CD8-positive, alpha-beta memory T cell (primary cell): ENCODE results near the gene AQP3. TPM values are rescaled to one million over a fixed set of nuclear protein-coding genes. Genes with fewer than 3 reads are reported as not detected.
"Not testable (repeated sequence)": the region's sequence is repeated elsewhere in the genome, so short reads cannot be mapped to it uniquely, and the experiment has no call there.

Experiments
- CTCF ChIA-PET: fragments of 350-600 bp; sonication (Branson Sonifier 250); formaldehyde crosslinking; loops from one replicate; lab custom pipeline; 2021; ENCODE audit warnings: antibody characterized with exemption; lab: Charles Lee
- POLR2A ChIA-PET: fragments of 350-600 bp; sonication (Branson Sonifier 250); formaldehyde crosslinking; loops from one replicate; lab custom pipeline; 2021; ENCODE audit warnings: antibody characterized with exemption; lab: Charles Lee
- DNase-seq, 5 donors: peaks; one replicate each; pipeline versions ENCODE4 v3.0.0 to v3.0.0-alpha.2; 2020 to 2022; ENCODE audit warnings: mixed read lengths in 1 of 5
- H3K27ac ChIP-seq: one replicate; pipeline ENCODE4 v1.7.0; 2013; ENCODE audit warnings: low read depth, mild to moderate bottlenecking, low read length, moderate library complexity
- H3K27me3 ChIP-seq: 2 replicates; pipeline ENCODE4 v1.7.0; 2013; ENCODE audit warnings: low read length, mild to moderate bottlenecking; ENCODE audit not compliant: insufficient read depth, poor library complexity, severe bottlenecking
- H3K36me3 ChIP-seq: 2 replicates; pipeline ENCODE4 v1.7.0; 2013; ENCODE audit warnings: mild to moderate bottlenecking, low read length, moderate library complexity; ENCODE audit not compliant: insufficient read depth
- H3K4me1 ChIP-seq: 2 replicates; pipeline ENCODE4 v1.7.0; 2013; ENCODE audit warnings: mild to moderate bottlenecking, low read length, moderate library complexity; ENCODE audit not compliant: insufficient read depth
- H3K4me3 ChIP-seq: 2 replicates; pipeline ENCODE4 v1.7.0; 2013; ENCODE audit warnings: mild to moderate bottlenecking, low read length
- H3K9me3 ChIP-seq: 2 replicates; pipeline ENCODE4 v1.7.0; 2013; ENCODE audit warnings: mild to moderate bottlenecking, low read length
- H3K27ac Mint-ChIP-seq, 8 donors: one replicate each; pipeline ENCODE4 v1.8.0; 2020 to 2021; ENCODE audit warnings: mixed read lengths in 8 of 8, mild to moderate bottlenecking in 6 of 8, inconsistent platforms in 3 of 8, moderate library complexity in 3 of 8
- H3K27me3 Mint-ChIP-seq, 2 donors: one replicate each; pipeline ENCODE4 v1.8.0; 2020 to 2021; ENCODE audit warnings: mixed read lengths in 2 of 2, mild to moderate bottlenecking in 1 of 2, moderate library complexity in 1 of 2
- H3K36me3 Mint-ChIP-seq, 3 donors: one replicate each; pipeline ENCODE4 v1.8.0; 2020 to 2021; ENCODE audit warnings: mixed read lengths in 3 of 3, inconsistent platforms in 1 of 3, mild to moderate bottlenecking in 1 of 3
- H3K4me1 Mint-ChIP-seq, 3 donors: one replicate each; pipeline ENCODE4 v1.8.0; 2020 to 2021; ENCODE audit warnings: mixed read lengths in 3 of 3, inconsistent platforms in 1 of 3, mild to moderate bottlenecking in 1 of 3
- H3K4me3 Mint-ChIP-seq, 7 donors: one replicate each; pipeline ENCODE4 v1.8.0; 2020 to 2021; ENCODE audit warnings: mixed read lengths in 7 of 7, mild to moderate bottlenecking in 6 of 7, moderate library complexity in 4 of 7, inconsistent platforms in 2 of 7
- H3K9me3 Mint-ChIP-seq, 5 donors: one replicate each; pipeline ENCODE4 v1.8.0; 2020 to 2022; ENCODE audit warnings: mixed read lengths in 5 of 5, mild to moderate bottlenecking in 3 of 5, moderate library complexity in 2 of 5, inconsistent platforms in 1 of 5
- polyA plus RNA-seq: library from polyadenylated mRNA; unstranded; fragments of 300-500 nt; fragmentation: Illumina TruSeq; gene quantifications from one replicate; pipeline ENCODE4 v1.2.3, GENCODE V29; 2021
- total RNA-seq, 2 experiments: library from RNA; stranded (reverse); gene quantifications; one replicate each; pipeline ENCODE4 v1.2.3, GENCODE V29; 2021

AQP3 gene
- total RNA-seq (1 to 10 TPM; 8.7 to 9.3 TPM), polyA plus RNA-seq (183 TPM)

GRCh38 chr9:33446946-33447798 is at the start of gene AQP3:
Gene AQP3 (minus strand): TSS chr9:33447593. CDS start chr9:33447530, 63 bp downstream.
- peak within 1 kb of the TSS; percentile 99 for H3K4me3 ChIP-seq

GRCh38 chr9:33493819-33494218 is 46.4 kb upstream of the AQP3 start:
- POLR2A ChIA-PET, H3K4me3 ChIP-seq, H3K9me3 ChIP-seq, DNase-seq, H3K9me3 Mint-ChIP-seq, H3K27ac ChIP-seq, H3K4me3 Mint-ChIP-seq, H3K4me1 Mint-ChIP-seq, H3K36me3 Mint-ChIP-seq, H3K27me3 ChIP-seq, H3K27ac Mint-ChIP-seq, H3K36me3 ChIP-seq, H3K27me3 Mint-ChIP-seq, CTCF ChIA-PET, H3K4me1 ChIP-seq: not testable (repeated sequence)

More at GRCh38 chr9:33446946-33447798, at the start of gene AQP3:
- Histone ChIP-seq H3K27ac (peak within 1 kb of the TSS; percentile 86), H3K27me3 (no peaks in the 10 kb centered on the region), H3K36me3 (peaks cover 17% of the 10 kb centered on the region), H3K4me1 (peaks cover 35% of the 10 kb centered on the region), H3K9me3 (no peaks in the 10 kb centered on the region)
- Mint-ChIP-seq H3K9me3 (no peaks in the 10 kb centered on the region), H3K27ac (peak within 1 kb of the TSS; percentile 87 to 100 (median 97)), H3K4me3 (peak within 1 kb of the TSS; percentile 85 to 99 (median 88)), H3K36me3 (peaks cover 0 to 29% (median 4%) of the 10 kb centered on the region in 3 donors), H3K4me1 (peaks cover 38 to 62% (median 47%) of the 10 kb centered on the region in 3 donors), H3K27me3 (no peaks in the 10 kb centered on the region)
- POLR2A ChIA-PET: interaction anchor here (0.6 to 2.4 kb wide), 7 partner anchors 11 to 157 kb away, joined by 3 to 13 read pairs (median 7); partner anchors contain the start of genes NFX1 and NOL6
- peak; percentile 51 to 80 (median 72) for DNase-seq
- CTCF ChIA-PET: interaction anchor here (0.8 to 10.6 kb wide), 15 partner anchors 14 to 157 kb away, joined by 3 to 202 read pairs (median 4); partner anchors contain the start of genes NFX1 and NOL6

- H3K4me3 Mint-ChIP-seq: no peak overlapping the region
These were observed 41.7 kb upstream of the AQP3 start for GRCh38 chr9:33489066-33489465.

GRCh38 chr9:33485312-33485711 is 37.9 kb upstream of the AQP3 start:
- H3K4me1 ChIP-seq, H3K27ac ChIP-seq, H3K36me3 ChIP-seq, H3K27me3 ChIP-seq, H3K4me3 Mint-ChIP-seq, H3K27me3 Mint-ChIP-seq, H3K27ac Mint-ChIP-seq, H3K9me3 ChIP-seq, H3K4me3 ChIP-seq, H3K9me3 Mint-ChIP-seq, H3K36me3 Mint-ChIP-seq, H3K4me1 Mint-ChIP-seq, CTCF ChIA-PET, DNase-seq, POLR2A ChIA-PET: not testable (repeated sequence)

More at GRCh38 chr9:33489066-33489465, 41.7 kb upstream of the AQP3 start:
- peaks cover 1 to 5% of the 10 kb centered on the region in 2 donors for H3K27me3 Mint-ChIP-seq
- no peak overlapping the region for H3K27ac Mint-ChIP-seq
- no peaks in the 10 kb centered on the region for H3K36me3 ChIP-seq
- H3K4me1 Mint-ChIP-seq: peaks cover 0 to 6% (median 3%) of the 10 kb centered on the region in 3 donors
- no peaks in the 10 kb centered on the region for H3K27me3 ChIP-seq
- POLR2A ChIA-PET: no interaction called here
- H3K27ac ChIP-seq: no peak overlapping the region
- H3K36me3 Mint-ChIP-seq: no peaks in the 10 kb centered on the region
- CTCF ChIA-PET: interaction anchor here (1.5 kb wide), 1 partner anchor 74 kb away, joined by 3 read pairs; no protein-coding TSS in a partner anchor
- H3K4me1 ChIP-seq: no peaks in the 10 kb centered on the region
- no peak for DNase-seq
- no peaks in the 10 kb centered on the region for H3K9me3 ChIP-seq
- H3K9me3 Mint-ChIP-seq: no peaks in the 10 kb centered on the region
- no peak overlapping the region for H3K4me3 ChIP-seq

GRCh38 chr9:33480976-33481375 is 33.6 kb upstream of the AQP3 start:
- no peak for DNase-seq
- no peaks in the 10 kb centered on the region for H3K4me1 ChIP-seq
- H3K4me3 ChIP-seq: no peak overlapping the region
- Mint-ChIP-seq H3K4me1 (no peaks in the 10 kb centered on the region), H3K36me3 (no peaks in the 10 kb centered on the region), H3K27ac (no peak overlapping the region), H3K27me3 (no peaks in the 10 kb centered on the region), H3K9me3 (no peaks in the 10 kb centered on the region), H3K4me3 (no peak overlapping the region)
- H3K9me3 ChIP-seq: no peaks in the 10 kb centered on the region
- ChIA-PET POLR2A (no interaction called here), CTCF (interaction anchor here (0.9 kb wide), 1 partner anchor 106 kb away, joined by 3 read pairs; no protein-coding TSS in a partner anchor)
- H3K36me3 ChIP-seq: no peaks in the 10 kb centered on the region
- no peaks in the 10 kb centered on the region for H3K27me3 ChIP-seq
- no peak overlapping the region for H3K27ac ChIP-seq

GRCh38 chr9:33480106-33480505 is 32.7 kb upstream of the AQP3 start:
- no peak for DNase-seq
- POLR2A ChIA-PET: no interaction called here
- Mint-ChIP-seq H3K4me3 (no peak overlapping the region), H3K27me3 (no peaks in the 10 kb centered on the region), H3K36me3 (no peaks in the 10 kb centered on the region), H3K9me3 (no peaks in the 10 kb centered on the region), H3K4me1 (no peaks in the 10 kb centered on the region), H3K27ac (no peak overlapping the region)
- no peaks in the 10 kb centered on the region for H3K36me3 ChIP-seq
- no peak overlapping the region for H3K27ac ChIP-seq
- CTCF ChIA-PET: interaction anchor here (0.9 to 5.5 kb wide), 3 partner anchors 14 to 105 kb away, joined by 3 to 24 read pairs (median 7); no protein-coding TSS in a partner anchor
- no peaks in the 10 kb centered on the region for H3K4me1 ChIP-seq
- H3K4me3 ChIP-seq: no peak overlapping the region
- no peaks in the 10 kb centered on the region for H3K27me3 ChIP-seq
- H3K9me3 ChIP-seq: no peaks in the 10 kb centered on the region

GRCh38 chr9:33476503-33476902 is 29.1 kb upstream of the AQP3 start:
- Mint-ChIP-seq H3K36me3 (peaks cover 2 to 16% (median 3%) of the 10 kb centered on the region in 3 donors), H3K9me3 (no peaks in the 10 kb centered on the region), H3K4me1 (peaks cover 23 to 29% (median 28%) of the 10 kb centered on the region in 3 donors), H3K27ac (peak overlapping the region in 1 of 8 donors; percentile 21), H3K27me3 (no peaks in the 10 kb centered on the region), H3K4me3 (peak overlapping the region in 1 of 7 donors; percentile 23)
- H3K27me3 ChIP-seq: no peaks in the 10 kb centered on the region
- peaks cover 8% of the 10 kb centered on the region for H3K36me3 ChIP-seq
- ChIA-PET CTCF (interaction anchor here (0.9 to 5.5 kb wide), 3 partner anchors 10 to 29 kb away, joined by 3 to 24 read pairs (median 4); partner anchors contain the start of gene AQP3), POLR2A (no interaction called here)
- no peak overlapping the region for H3K27ac ChIP-seq
- no peak overlapping the region for H3K4me3 ChIP-seq
- H3K9me3 ChIP-seq: no peaks in the 10 kb centered on the region
- no peak for DNase-seq
- peaks cover 22% of the 10 kb centered on the region for H3K4me1 ChIP-seq

GRCh38 chr9:33475357-33475756 is 28.0 kb upstream of the AQP3 start:
- H3K9me3 ChIP-seq: no peaks in the 10 kb centered on the region
- peaks cover 14% of the 10 kb centered on the region for H3K36me3 ChIP-seq
- peak overlapping the region in 2 of 8 donors; percentile 54 to 60 for H3K27ac Mint-ChIP-seq
- H3K4me1 ChIP-seq: peaks cover 22% of the 10 kb centered on the region
- H3K27me3 Mint-ChIP-seq: no peaks in the 10 kb centered on the region
- POLR2A ChIA-PET: no interaction called here
- no peaks in the 10 kb centered on the region for H3K9me3 Mint-ChIP-seq
- H3K4me1 Mint-ChIP-seq: peaks cover 26 to 32% (median 31%) of the 10 kb centered on the region in 3 donors
- H3K36me3 Mint-ChIP-seq: peaks cover 6 to 23% (median 7%) of the 10 kb centered on the region in 3 donors
- CTCF ChIA-PET: interaction anchor here (0.9 to 5.5 kb wide), 2 partner anchors 9 to 15 kb away, joined by 3 to 24 read pairs; no protein-coding TSS in a partner anchor
- no peak for DNase-seq
- no peak overlapping the region for H3K27ac ChIP-seq
- no peaks in the 10 kb centered on the region for H3K27me3 ChIP-seq
- H3K4me3 ChIP-seq: no peak overlapping the region
- H3K4me3 Mint-ChIP-seq: peak overlapping the region in 3 of 7 donors; percentile 18 to 44 (median 37)
